ENCODE results near the gene TLCD2. TPM values are rescaled to one million over a fixed set of nuclear protein-coding genes. Genes with fewer than 3 reads are reported as not detected.

TLCD2 gene, protein sequence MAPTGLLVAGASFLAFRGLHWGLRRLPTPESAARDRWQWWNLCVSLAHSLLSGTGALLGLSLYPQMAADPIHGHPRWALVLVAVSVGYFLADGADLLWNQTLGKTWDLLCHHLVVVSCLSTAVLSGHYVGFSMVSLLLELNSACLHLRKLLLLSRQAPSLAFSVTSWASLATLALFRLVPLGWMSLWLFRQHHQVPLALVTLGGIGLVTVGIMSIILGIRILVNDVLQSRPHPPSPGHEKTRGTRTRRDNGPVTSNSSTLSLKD
- total RNA-seq: 10 to 100 TPM; 29.0 to 45.6 (median 37.6) TPM
- long read RNA-seq, donor 1, full-length matches to known transcripts: 6 of 12 reads
- long read RNA-seq, donor 1, partial matches to known transcripts: 0 of 12 reads
- long read RNA-seq, donor 1, other reads (novel, unspliced or antisense): 6 of 12 reads
- long read RNA-seq, donor 2, full-length matches to known transcripts: 3 of 10 reads
- long read RNA-seq, donor 2, partial matches to known transcripts: 0 of 10 reads
- long read RNA-seq, donor 2, other reads (novel, unspliced or antisense): 7 of 10 reads

DNA sequence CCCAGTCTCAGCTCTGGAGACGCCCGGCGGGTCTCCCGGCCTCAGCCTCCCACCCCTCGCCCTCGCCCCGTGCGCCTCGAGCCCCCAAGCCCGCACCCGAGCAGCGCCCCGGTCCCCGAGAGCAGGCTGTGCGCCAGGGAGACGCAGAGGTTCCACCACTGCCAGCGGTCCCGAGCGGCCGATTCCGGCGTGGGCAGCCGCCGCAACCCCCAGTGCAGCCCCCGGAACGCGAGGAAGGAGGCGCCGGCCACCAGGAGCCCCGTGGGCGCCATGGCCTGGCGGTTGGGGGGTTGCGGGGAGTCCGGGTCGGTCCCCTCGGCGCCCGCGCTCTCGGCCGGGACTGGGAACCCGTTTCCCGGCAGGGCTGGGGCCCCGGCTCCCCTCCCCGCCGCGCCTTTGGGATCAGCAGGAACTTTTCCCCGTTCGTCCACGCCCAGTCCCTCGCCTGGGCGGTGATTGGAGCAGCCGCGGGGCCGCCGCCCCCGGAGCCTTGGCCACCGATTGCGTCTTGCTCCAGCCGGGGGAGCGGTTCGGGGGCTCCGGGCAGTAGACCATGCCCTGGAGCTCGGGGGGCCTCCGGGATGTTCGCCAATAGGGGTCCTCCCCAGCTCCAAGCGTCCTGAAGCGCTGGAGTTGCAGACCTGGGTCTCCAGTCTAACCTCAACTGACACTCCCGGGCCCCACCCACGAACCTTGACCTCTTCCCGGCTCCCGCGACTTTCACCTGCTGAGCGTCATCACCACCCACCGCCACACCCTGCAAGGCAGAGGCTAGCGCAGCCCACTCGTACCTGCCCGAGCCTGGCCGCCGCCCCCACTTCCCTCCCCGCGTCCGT, at the start of gene TLCD2:
Gene TLCD2 (minus strand): TSS at position 407 of the 836 bp plus-strand sequence. CDS start 135 bp downstream, at position 272.
- no peaks in the 10 kb centered on the region for H3K9me3 ChIP-seq
- peaks cover 34% of the 10 kb centered on the region for H3K4me1 ChIP-seq (ENCODE audit: low read depth)
- intact Hi-C loops (cut with DNase I, micrococcal nuclease): no loop called here
- DNase-seq: peak; percentile 94 to 96 (median 95)
- peak; percentile 74 for ATAC-seq
- TF ChIP-seq, protein P1, sequence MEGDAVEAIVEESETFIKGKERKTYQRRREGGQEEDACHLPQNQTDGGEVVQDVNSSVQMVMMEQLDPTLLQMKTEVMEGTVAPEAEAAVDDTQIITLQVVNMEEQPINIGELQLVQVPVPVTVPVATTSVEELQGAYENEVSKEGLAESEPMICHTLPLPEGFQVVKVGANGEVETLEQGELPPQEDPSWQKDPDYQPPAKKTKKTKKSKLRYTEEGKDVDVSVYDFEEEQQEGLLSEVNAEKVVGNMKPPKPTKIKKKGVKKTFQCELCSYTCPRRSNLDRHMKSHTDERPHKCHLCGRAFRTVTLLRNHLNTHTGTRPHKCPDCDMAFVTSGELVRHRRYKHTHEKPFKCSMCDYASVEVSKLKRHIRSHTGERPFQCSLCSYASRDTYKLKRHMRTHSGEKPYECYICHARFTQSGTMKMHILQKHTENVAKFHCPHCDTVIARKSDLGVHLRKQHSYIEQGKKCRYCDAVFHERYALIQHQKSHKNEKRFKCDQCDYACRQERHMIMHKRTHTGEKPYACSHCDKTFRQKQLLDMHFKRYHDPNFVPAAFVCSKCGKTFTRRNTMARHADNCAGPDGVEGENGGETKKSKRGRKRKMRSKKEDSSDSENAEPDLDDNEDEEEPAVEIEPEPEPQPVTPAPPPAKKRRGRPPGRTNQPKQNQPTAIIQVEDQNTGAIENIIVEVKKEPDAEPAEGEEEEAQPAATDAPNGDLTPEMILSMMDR (IDR thresholded peaks at IDR 0.05): no peak
- H3K36me3 ChIP-seq (ENCODE audit: low read depth): peaks cover 9% of the 10 kb centered on the region
- peak within 1 kb of the TSS; percentile 70 for H3K4me3 ChIP-seq

DNA sequence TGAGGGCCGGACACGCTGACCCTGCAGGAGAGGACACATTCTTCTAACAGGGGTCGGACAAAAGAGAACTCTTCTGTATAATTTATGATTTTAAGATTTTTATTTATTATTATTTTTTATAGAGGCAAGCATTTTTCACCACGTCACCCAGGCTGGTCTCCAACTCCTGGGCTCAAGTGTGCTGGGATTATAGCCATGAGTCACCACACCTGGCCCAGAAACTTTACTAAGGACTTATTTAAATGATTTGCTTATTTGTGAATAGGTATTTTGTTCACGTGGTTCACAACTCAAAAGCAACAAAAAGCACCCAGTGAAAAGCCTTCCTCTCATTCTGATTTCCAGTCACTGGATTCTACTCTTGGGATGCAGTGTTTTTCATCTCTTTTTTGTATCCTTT, 49.4 kb upstream of the TLCD2 start:
- ATAC-seq: no peak
- Histone ChIP-seq H3K4me3 (no peak overlapping the region), H3K9me3 (no peaks in the 10 kb centered on the region), H3K4me1 (ENCODE audit: low read depth) (peaks cover 12% of the 10 kb centered on the region), H3K36me3 (ENCODE audit: low read depth) (no peaks in the 10 kb centered on the region)
- DNase-seq: no peak
- TF ChIP-seq, protein P1 (IDR thresholded peaks at IDR 0.05): no peak
- intact Hi-C loops (cut with DNase I, micrococcal nuclease): no loop called here

DNA sequence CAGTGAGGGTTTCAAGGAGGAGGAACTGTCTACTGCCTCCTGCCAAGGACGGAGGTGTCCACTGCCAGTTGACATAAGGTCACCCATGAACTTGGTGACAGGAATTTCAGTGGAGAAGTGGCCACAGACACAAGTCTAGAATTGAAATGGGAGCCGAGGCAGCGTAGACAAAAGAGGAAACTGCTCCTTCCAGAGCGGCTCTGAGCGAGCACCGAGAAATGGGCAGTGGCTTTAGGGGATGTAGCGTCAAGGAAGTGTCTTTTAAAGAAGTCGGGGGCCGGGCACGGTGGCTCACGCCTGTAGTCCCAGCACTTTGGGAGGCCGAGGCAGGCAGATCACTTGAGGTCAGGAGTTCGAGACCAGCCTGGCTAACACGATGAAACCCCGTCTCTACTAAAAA, 48.6 kb upstream of the TLCD2 start:
- TF ChIP-seq, protein P1 (IDR thresholded peaks at IDR 0.05): no peak
- intact Hi-C loops (cut with DNase I, micrococcal nuclease): no loop called here
- H3K4me3 ChIP-seq: no peak overlapping the region
- DNase-seq: no peak
- ATAC-seq: no peak
- no peaks in the 10 kb centered on the region for H3K36me3 ChIP-seq (ENCODE audit: low read depth)
- no peaks in the 10 kb centered on the region for H3K9me3 ChIP-seq
- peaks cover 4% of the 10 kb centered on the region for H3K4me1 ChIP-seq (ENCODE audit: low read depth)

DNA sequence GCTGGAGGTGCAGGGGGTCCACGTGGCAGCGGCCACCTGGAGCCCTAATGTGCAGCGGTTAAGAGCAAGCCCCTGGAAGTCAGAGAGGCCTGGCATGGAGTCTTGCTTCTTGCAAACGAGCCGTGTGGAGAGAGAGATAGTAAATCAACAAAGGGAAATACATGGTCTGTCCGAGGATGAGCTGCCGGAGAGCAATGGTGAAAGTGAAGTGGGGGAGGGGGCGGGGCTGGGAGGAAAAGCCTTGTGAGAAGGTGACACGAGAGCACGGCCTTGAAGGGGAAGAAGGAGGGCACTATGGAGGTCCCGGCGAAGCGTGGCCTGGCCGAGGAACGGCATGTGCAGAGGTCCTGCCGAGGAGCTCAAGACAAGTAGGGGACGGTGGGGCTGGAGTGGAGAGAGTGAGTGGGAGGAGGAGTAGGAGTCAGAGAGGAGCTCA, 45.7 kb upstream of the TLCD2 start:
- DNase-seq (no peak), ATAC-seq (no peak)
- Histone ChIP-seq H3K4me3 (no peak overlapping the region), H3K9me3 (no peaks in the 10 kb centered on the region), H3K4me1 (ENCODE audit: low read depth) (peaks cover 17% of the 10 kb centered on the region), H3K36me3 (ENCODE audit: low read depth) (no peaks in the 10 kb centered on the region)
- TF ChIP-seq, protein P1 (IDR thresholded peaks at IDR 0.05): no peak
- intact Hi-C loops (cut with DNase I, micrococcal nuclease): no loop called here

DNA sequence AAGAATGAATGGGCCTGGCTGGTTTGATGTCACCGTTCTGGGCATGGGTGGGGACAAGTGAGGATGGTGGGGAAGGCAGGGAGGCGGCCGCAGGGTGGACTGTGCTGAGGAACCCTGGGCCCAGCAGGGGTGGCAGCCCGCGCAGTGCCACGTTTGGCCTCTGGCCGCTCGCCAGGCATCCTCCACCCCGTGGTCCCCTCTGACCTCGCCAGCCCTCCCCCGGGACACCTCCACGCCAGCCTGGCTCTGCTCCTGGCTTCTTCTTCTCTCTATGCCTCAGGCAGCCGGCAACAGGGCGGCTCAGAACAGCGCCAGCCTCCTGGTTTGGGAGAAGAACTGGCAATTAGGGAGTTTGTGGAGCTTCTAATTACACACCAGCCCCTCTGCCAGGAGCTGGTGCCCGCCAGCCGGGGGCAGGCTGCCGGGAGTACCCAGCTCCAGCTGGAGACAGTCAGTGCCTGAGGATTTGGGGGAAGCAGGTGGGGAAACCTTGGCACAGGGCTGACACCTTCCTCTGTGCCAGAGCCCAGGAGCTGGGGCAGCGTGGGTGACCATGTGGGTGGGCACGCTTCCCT, 45.2 kb upstream of the TLCD2 start:
- DNase-seq: no peak
- Histone ChIP-seq H3K9me3 (no peaks in the 10 kb centered on the region), H3K4me3 (no peak overlapping the region), H3K4me1 (ENCODE audit: low read depth) (peaks cover 17% of the 10 kb centered on the region), H3K36me3 (ENCODE audit: low read depth) (no peaks in the 10 kb centered on the region)
- no peak for ATAC-seq
- intact Hi-C loops (cut with DNase I, micrococcal nuclease): no loop called here
- TF ChIP-seq, protein P1 (IDR thresholded peaks at IDR 0.05): no peak
